GM21619 (cell line): ENCODE results near the gene FAM43B.

Source experiments
- ATAC-seq: cut with Tn5 transposase; IDR thresholded peaks from one replicate; pipeline ENCODE4 v1.9.1; 2021; ENCODE audit not compliant: unreplicated experiment

FAM43B gene

GRCh38 chr1:20551161-20551560 lies 1.2 kb upstream of the FAM43B start:
- ATAC-seq: no peak

GRCh38 chr1:20552728-20553445 lies 514 bp downstream of the FAM43B start:
- no peak for ATAC-seq

- ATAC-seq: no peak
Measured at GRCh38 chr1:20555025-20555757, 2.8 kb downstream of the FAM43B start.

- no peak for ATAC-seq
Measured at GRCh38 chr1:20555758-20556120, 3.4 kb downstream of the FAM43B start.

- ATAC-seq: no peak
Measured at GRCh38 chr1:20558191-20558590, 5.8 kb downstream of the FAM43B start.

- ATAC-seq: no peak
Measured at GRCh38 chr1:20560966-20561365, 8.6 kb downstream of the FAM43B start.

- ATAC-seq: no peak
Measured at GRCh38 chr1:20565234-20565633, 12.9 kb downstream of the FAM43B start.

GRCh38 chr1:20569523-20570098 lies 17.2 kb downstream of the FAM43B start:
- no peak for ATAC-seq

GRCh38 chr1:20571427-20571826 lies 19.1 kb downstream of the FAM43B start:
- no peak for ATAC-seq

GRCh38 chr1:20573987-20574386 lies 21.6 kb downstream of the FAM43B start:
- ATAC-seq: no peak

- ATAC-seq: no peak
Measured at GRCh38 chr1:20574686-20575540, 22.5 kb downstream of the FAM43B start.

GRCh38 chr1:20575541-20576336 lies 23.4 kb downstream of the FAM43B start:
- no peak for ATAC-seq

GRCh38 chr1:20578062-20578461 lies 25.7 kb downstream of the FAM43B start:
- ATAC-seq: no peak

- no peak for ATAC-seq
Measured at GRCh38 chr1:20578721-20579395, 26.5 kb downstream of the FAM43B start.

- ATAC-seq: no peak
Measured at GRCh38 chr1:20584890-20585289, 32.5 kb downstream of the FAM43B start.

GRCh38 chr1:20586953-20587660 lies 34.7 kb downstream of the FAM43B start:
- ATAC-seq: no peak

GRCh38 chr1:20587661-20588053 lies 35.3 kb downstream of the FAM43B start:
- no peak for ATAC-seq

- no peak for ATAC-seq
Measured at GRCh38 chr1:20588634-20589225, 36.4 kb downstream of the FAM43B start, which contains the start of gene CDA. Gene CDA, plus strand, starts transcription at chr1:20589097. Its CDS starts 33 bp downstream, at chr1:20589130.
